ENCODE results near the gene WASF3. TPM values are rescaled to one million over a fixed set of nuclear protein-coding genes. Genes with fewer than 3 reads are reported as not detected.
A peak's percentile ranks its signal among the peaks of the same experiment; 100 is the strongest.

Gene WASF3
- total and polyA plus RNA-seq, 4 donors, result 0.82 to 4.9 (median 2.3) TPM

DNA sequence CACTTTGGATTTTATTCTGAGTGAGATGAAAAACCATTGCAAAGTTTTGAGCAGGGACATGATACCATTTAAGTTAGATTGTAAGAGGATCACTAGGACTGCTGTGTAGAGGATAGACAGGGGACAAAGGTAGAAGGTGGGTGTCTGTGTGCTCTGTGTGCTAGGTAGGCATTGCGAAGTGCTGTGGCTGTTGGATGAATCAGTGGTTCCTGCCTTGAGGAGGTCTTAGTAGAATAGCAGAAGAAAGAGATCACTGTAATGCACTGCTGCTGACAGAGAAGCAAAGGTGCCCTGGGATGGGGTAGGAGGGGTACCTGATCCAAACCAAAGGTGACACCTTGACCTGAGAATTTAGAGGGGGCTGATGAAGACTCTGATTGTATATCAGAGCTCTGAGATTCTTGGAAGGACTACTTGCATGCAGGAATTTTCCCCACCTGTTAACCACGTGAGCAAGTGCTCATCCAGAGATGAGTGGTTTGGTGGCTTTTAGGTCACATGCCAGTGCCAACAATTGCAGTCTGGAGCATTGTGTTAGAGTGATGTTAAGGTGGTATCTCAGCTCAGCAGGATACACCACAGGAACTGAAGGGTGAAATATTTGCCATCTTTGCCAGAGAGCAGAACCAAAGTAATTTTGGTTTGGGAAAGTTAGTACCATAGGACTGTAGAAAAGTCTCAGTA lies 10.8 kb downstream of the WASF3 start (continued):
- TF ChIP-seq, protein P1, sequence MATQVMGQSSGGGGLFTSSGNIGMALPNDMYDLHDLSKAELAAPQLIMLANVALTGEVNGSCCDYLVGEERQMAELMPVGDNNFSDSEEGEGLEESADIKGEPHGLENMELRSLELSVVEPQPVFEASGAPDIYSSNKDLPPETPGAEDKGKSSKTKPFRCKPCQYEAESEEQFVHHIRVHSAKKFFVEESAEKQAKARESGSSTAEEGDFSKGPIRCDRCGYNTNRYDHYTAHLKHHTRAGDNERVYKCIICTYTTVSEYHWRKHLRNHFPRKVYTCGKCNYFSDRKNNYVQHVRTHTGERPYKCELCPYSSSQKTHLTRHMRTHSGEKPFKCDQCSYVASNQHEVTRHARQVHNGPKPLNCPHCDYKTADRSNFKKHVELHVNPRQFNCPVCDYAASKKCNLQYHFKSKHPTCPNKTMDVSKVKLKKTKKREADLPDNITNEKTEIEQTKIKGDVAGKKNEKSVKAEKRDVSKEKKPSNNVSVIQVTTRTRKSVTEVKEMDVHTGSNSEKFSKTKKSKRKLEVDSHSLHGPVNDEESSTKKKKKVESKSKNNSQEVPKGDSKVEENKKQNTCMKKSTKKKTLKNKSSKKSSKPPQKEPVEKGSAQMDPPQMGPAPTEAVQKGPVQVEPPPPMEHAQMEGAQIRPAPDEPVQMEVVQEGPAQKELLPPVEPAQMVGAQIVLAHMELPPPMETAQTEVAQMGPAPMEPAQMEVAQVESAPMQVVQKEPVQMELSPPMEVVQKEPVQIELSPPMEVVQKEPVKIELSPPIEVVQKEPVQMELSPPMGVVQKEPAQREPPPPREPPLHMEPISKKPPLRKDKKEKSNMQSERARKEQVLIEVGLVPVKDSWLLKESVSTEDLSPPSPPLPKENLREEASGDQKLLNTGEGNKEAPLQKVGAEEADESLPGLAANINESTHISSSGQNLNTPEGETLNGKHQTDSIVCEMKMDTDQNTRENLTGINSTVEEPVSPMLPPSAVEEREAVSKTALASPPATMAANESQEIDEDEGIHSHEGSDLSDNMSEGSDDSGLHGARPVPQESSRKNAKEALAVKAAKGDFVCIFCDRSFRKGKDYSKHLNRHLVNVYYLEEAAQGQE (IDR thresholded peaks at IDR 0.05), result no peak
- TF ChIP-seq JUND (IDR thresholded peaks at IDR 0.05), result no peak
- TF ChIP-seq FOXA1 (IDR thresholded peaks at IDR 0.05), result no peak

DNA sequence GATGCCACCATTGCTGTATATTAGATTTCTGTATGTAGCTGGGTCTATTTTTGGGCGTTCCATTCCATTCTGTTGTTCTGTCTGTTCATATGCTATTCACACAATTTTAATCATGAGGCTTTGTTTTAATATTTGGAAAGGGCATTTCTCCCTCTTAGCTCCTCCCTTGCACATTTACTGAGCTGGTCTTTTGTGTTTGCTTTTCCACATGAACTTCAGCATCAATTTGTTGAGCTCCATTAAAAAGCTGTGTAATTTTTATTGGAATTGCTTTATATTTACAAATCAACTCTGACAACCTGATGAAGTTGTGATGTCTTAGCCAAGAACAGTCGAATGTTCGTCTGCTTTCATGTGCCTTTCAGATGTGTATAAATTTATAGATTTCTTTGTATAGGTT lies 14.0 kb downstream of the WASF3 start:
- DNase-seq (ENCODE audit: low spot score), result no peak
- Histone ChIP-seq H3K9me3 (ENCODE audit: control insufficient read depth in 4 of 4, low read length in 3 of 4) (no peaks in the 10 kb centered on the region), H3K4me1 (ENCODE audit: control insufficient read depth in 4 of 4, insufficient read depth in 4 of 4, low read length in 3 of 4) (peaks cover 0 to 22% (median 8%) of the 10 kb centered on the region in 4 donors), H3K9ac (ENCODE audit: low read depth in 1 of 2, low read length in 2 of 2) (no peak overlapping the region), H3K27ac (ENCODE audit: low read depth in 1 of 2, low read length in 2 of 2) (no peak overlapping the region), H3K4me3 (ENCODE audit: low read depth in 1 of 3, low read length in 3 of 3) (no peak overlapping the region), H3K36me3 (ENCODE audit: control insufficient read depth in 4 of 4, insufficient read depth in 3 of 4, low read depth in 1 of 4, low read length in 3 of 4) (no peaks in the 10 kb centered on the region), H3K27me3 (ENCODE audit: control insufficient read depth in 4 of 4, insufficient read depth in 4 of 4, low read length in 3 of 4) (peaks cover 0 to 2% (median 0%) of the 10 kb centered on the region in 4 donors)
- TF ChIP-seq FOXA1 (IDR thresholded peaks at IDR 0.05), result no peak
- no peak for TF ChIP-seq EGR1 (IDR thresholded peaks at IDR 0.05; ENCODE audit: low read depth in 2 of 2)
- peak in 1 of 2 donors; percentile 31 for TF ChIP-seq HNF4A (conservative IDR thresholded peaks at IDR 0.05)
- TF ChIP-seq RXRA (IDR thresholded peaks at IDR 0.05), result peak in 1 of 2 donors; percentile 23
- no peak for TF ChIP-seq TAF1 (conservative IDR thresholded peaks at IDR 0.05)
- WGBS, result 76% methylated on average over 3 of the region's 3 CpGs

DNA sequence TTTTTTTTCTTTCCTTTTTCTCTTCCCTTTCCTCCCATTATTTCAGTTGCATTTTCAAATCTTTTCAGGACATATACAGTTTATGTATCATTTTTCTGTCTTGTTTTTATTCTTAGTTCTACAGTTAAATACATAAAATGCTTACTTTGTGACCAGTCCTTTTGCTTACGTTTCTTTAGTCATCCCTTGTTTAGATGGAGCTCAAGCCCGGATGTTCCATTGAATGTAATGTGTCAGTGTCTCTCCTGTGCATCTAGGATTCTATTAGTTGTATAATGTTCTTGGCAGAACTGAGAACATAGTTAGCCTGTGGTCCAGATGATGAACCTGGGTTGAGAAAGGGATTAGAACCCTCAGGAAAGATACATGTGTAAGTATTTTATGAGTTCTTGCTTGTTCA lies 17.8 kb downstream of the WASF3 start:
- H3K36me3 ChIP-seq (ENCODE audit: control insufficient read depth in 4 of 4, insufficient read depth in 3 of 4, low read depth in 1 of 4, low read length in 3 of 4), result no peaks in the 10 kb centered on the region
- H3K4me3 ChIP-seq (ENCODE audit: low read depth in 1 of 3, low read length in 3 of 3), result no peak overlapping the region
- H3K9ac ChIP-seq (ENCODE audit: low read depth in 1 of 2, low read length in 2 of 2), result no peak overlapping the region
- TF ChIP-seq EGR1 (IDR thresholded peaks at IDR 0.05; ENCODE audit: low read depth in 2 of 2) (no peak), YY1 (IDR thresholded peaks at IDR 0.05) (no peak), SP1 (IDR thresholded peaks at IDR 0.05) (no peak), JUND (IDR thresholded peaks at IDR 0.05) (no peak), FOXA2 (IDR thresholded peaks at IDR 0.05) (no peak), HNF4A (conservative IDR thresholded peaks at IDR 0.05) (no peak), GABPA (IDR thresholded peaks at IDR 0.05 in 1 of 2, conservative IDR thresholded peaks at IDR 0.05 in 1 of 2) (no peak), TAF1 (conservative IDR thresholded peaks at IDR 0.05) (no peak)
- TF ChIP-seq, protein P2, sequence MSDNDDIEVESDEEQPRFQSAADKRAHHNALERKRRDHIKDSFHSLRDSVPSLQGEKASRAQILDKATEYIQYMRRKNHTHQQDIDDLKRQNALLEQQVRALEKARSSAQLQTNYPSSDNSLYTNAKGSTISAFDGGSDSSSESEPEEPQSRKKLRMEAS (IDR thresholded peaks at IDR 0.05), result no peak
- TF ChIP-seq, protein P3, sequence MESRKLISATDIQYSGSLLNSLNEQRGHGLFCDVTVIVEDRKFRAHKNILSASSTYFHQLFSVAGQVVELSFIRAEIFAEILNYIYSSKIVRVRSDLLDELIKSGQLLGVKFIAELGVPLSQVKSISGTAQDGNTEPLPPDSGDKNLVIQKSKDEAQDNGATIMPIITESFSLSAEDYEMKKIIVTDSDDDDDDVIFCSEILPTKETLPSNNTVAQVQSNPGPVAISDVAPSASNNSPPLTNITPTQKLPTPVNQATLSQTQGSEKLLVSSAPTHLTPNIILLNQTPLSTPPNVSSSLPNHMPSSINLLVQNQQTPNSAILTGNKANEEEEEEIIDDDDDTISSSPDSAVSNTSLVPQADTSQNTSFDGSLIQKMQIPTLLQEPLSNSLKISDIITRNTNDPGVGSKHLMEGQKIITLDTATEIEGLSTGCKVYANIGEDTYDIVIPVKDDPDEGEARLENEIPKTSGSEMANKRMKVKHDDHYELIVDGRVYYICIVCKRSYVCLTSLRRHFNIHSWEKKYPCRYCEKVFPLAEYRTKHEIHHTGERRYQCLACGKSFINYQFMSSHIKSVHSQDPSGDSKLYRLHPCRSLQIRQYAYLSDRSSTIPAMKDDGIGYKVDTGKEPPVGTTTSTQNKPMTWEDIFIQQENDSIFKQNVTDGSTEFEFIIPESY (IDR thresholded peaks at IDR 0.05), result no peak
- TF ChIP-seq, protein P4, sequence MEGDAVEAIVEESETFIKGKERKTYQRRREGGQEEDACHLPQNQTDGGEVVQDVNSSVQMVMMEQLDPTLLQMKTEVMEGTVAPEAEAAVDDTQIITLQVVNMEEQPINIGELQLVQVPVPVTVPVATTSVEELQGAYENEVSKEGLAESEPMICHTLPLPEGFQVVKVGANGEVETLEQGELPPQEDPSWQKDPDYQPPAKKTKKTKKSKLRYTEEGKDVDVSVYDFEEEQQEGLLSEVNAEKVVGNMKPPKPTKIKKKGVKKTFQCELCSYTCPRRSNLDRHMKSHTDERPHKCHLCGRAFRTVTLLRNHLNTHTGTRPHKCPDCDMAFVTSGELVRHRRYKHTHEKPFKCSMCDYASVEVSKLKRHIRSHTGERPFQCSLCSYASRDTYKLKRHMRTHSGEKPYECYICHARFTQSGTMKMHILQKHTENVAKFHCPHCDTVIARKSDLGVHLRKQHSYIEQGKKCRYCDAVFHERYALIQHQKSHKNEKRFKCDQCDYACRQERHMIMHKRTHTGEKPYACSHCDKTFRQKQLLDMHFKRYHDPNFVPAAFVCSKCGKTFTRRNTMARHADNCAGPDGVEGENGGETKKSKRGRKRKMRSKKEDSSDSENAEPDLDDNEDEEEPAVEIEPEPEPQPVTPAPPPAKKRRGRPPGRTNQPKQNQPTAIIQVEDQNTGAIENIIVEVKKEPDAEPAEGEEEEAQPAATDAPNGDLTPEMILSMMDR (IDR thresholded peaks at IDR 0.05; ENCODE audit: low read depth, low read length, missing input control), result no peak
- H3K27me3 ChIP-seq (ENCODE audit: control insufficient read depth in 4 of 4, insufficient read depth in 4 of 4, low read length in 3 of 4), result no peaks in the 10 kb centered on the region
- 92% methylated on average over 2 of the region's 2 CpGs for WGBS
- peaks cover 0 to 6% (median 0%) of the 10 kb centered on the region in 4 donors for H3K4me1 ChIP-seq (ENCODE audit: control insufficient read depth in 4 of 4, insufficient read depth in 4 of 4, low read length in 3 of 4)
- no peaks in the 10 kb centered on the region for H3K9me3 ChIP-seq (ENCODE audit: control insufficient read depth in 4 of 4, low read length in 3 of 4)
- no peak for DNase-seq (ENCODE audit: low spot score)
- H3K27ac ChIP-seq (ENCODE audit: low read depth in 1 of 2, low read length in 2 of 2), result no peak overlapping the region
